PC-3 (cell line): ENCODE data around the gene TNFRSF6B. TPM values are rescaled to one million over a fixed set of nuclear protein-coding genes. Genes with fewer than 3 reads are reported as not detected.

Source experiments
- ATAC-seq: fragments of 200-7000 bp; cut with Tn5 transposase; 2 replicates; pipeline ENCODE4 v1.9.1; 2020; ENCODE audit warnings: mild to moderate bottlenecking, moderate library complexity
- BruUV-seq: library from RNA; stranded (reverse); fragments of 400-500 nt; replicated peaks from 2 replicates; lab custom pipeline; 2021; lab: Mats Ljungman, UMichigan
- CTCF ChIA-PET: fragments of 300-600 bp; sonication (Branson Sonifier 250); formaldehyde crosslinking; loops from one replicate; lab custom pipeline; 2022; ENCODE audit warnings: antibody characterized with exemption; lab: Charles Lee
- POLR2A ChIA-PET: fragments of 300-600 bp; sonication (Branson Sonifier 250); formaldehyde crosslinking; loops from one replicate; lab custom pipeline; 2022; ENCODE audit warnings: antibody characterized with exemption; ENCODE audit not compliant: unreplicated experiment; lab: Charles Lee
- DNase-seq: peaks from one replicate; pipeline ENCODE4 v3.0.0-alpha.2; 2015
- H2AFZ ChIP-seq: fragments of 300-600 bp; sonication (generic); 2 replicates; pipeline ENCODE4 v1.6.0; 2016; ENCODE audit warnings: antibody characterized with exemption, low read length
- H3F3A ChIP-seq: fragments of 300-600 bp; sonication (generic); one replicate; pipeline ENCODE4 v1.6.0; 2017; ENCODE audit warnings: antibody characterized with exemption, low read length, control low read depth, mild to moderate bottlenecking; ENCODE audit not compliant: unreplicated experiment
- H3K27ac ChIP-seq: fragments of 300-600 bp; sonication (generic); 2 replicates; pipeline ENCODE4 v1.5.1; 2016; ENCODE audit warnings: mild to moderate bottlenecking, low read length
- H3K27me3 ChIP-seq: fragments of 300-600 bp; sonication (generic); 2 replicates; pipeline ENCODE4 v1.6.1; 2016; ENCODE audit warnings: low read length, mixed read lengths
- H3K36me3 ChIP-seq: fragments of 300-600 bp; sonication (generic); 2 replicates; pipeline ENCODE4 v1.6.1; 2016; ENCODE audit warnings: low read depth, mixed run types, low read length, mixed read lengths
- H3K4me1 ChIP-seq: fragments of 300-600 bp; sonication (generic); 2 replicates; pipeline ENCODE4 v1.5.1; 2016; ENCODE audit warnings: low read length; ENCODE audit not compliant: insufficient read depth
- H3K4me2 ChIP-seq: fragments of 300-600 bp; sonication (generic); 2 replicates; pipeline ENCODE4 v1.6.0; 2016; ENCODE audit warnings: low read length
- H3K4me3 ChIP-seq: fragments of 300-600 bp; sonication (generic); 2 replicates; pipeline ENCODE4 v1.5.1; 2016; ENCODE audit warnings: mild to moderate bottlenecking, low read length, mixed read lengths
- H3K79me2 ChIP-seq: fragments of 300-600 bp; sonication (generic); 2 replicates; pipeline ENCODE4 v1.6.1; 2017; ENCODE audit warnings: low read length, mixed read lengths
- H3K9ac ChIP-seq: fragments of 300-600 bp; sonication (generic); 2 replicates; pipeline ENCODE4 v1.6.0; 2016; ENCODE audit warnings: mild to moderate bottlenecking, low read length
- H3K9me2 ChIP-seq: fragments of 300-600 bp; sonication (generic); replicated peaks from 2 replicates; pipeline ENCODE4 v1.6.1; 2016; ENCODE audit warnings: mixed run types, low read length, mixed read lengths
- H3K9me3 ChIP-seq: fragments of 300-600 bp; sonication (generic); 2 replicates; pipeline ENCODE4 v1.6.1; 2016; ENCODE audit warnings: low read length, mixed read lengths
- H4K20me1 ChIP-seq: fragments of 300-600 bp; sonication (generic); 2 replicates; pipeline ENCODE4 v1.6.1; 2016; ENCODE audit warnings: low read length, mixed read lengths
- CTCF ChIP-seq: fragments of 300-600 bp; sonication (generic); conservative IDR thresholded peaks from 2 replicates; pipeline ENCODE4 v1.5.1; 2017; ENCODE audit warnings: antibody characterized with exemption, low read depth, mild to moderate bottlenecking, low read length
- EZH2 ChIP-seq: fragments of 300-600 bp; sonication (generic); IDR thresholded peaks from one replicate; pipeline ENCODE4 v1.6.1; 2017; ENCODE audit warnings: antibody characterized with exemption, mild to moderate bottlenecking, low read length; ENCODE audit not compliant: unreplicated experiment
- EZH2phosphoT487 ChIP-seq: fragments of 300-600 bp; sonication (generic); IDR thresholded peaks from 2 replicates; pipeline ENCODE4 v1.6.1; 2018; ENCODE audit warnings: mild to moderate bottlenecking, antibody characterized with exemption, low read length, borderline replicate concordance
- intact Hi-C: fragments of 100-400 bp; cut with micrococcal nuclease; formaldehyde crosslinking; loops from 2 replicates; pipeline ENCODE4 v1.9.0; 2023
- total RNA-seq: library from RNA; depleted of rRNA; stranded (reverse); fragments of >200 nt; gene quantifications from 2 replicates; pipeline ENCODE4 v1.2.3, GENCODE V29; 2014

Gene TNFRSF6B
- total RNA-seq, 1 experiment from 2014 or later, result 41.6 TPM

- no peaks in the 10 kb centered on the region for H3K9me2 ChIP-seq
- ATAC-seq, result no peak
- BruUV-seq, result no TSS peak
Observed at GRCh38 chr20:63744158-63744557, 47.7 kb downstream of the TNFRSF6B start.

GRCh38 chr20:63744574-63745423 lies 48.3 kb downstream of the TNFRSF6B start:
- ChIA-PET POLR2A (no interaction called here), CTCF (no interaction called here)
- DNase-seq, result no peak
- H3F3A ChIP-seq, result no peaks in the 10 kb centered on the region
- TF ChIP-seq EZH2, result no peak
- no peak for TF ChIP-seq EZH2phosphoT487
- no peak for TF ChIP-seq CTCF
- no peak overlapping the region for H2AFZ ChIP-seq
- peaks cover 22% of the 10 kb centered on the region for H3K36me3 ChIP-seq
- no peak overlapping the region for H3K4me2 ChIP-seq
- no peak overlapping the region for H3K4me3 ChIP-seq
- H3K9ac ChIP-seq, result no peak overlapping the region
- no peaks in the 10 kb centered on the region for H4K20me1 ChIP-seq
- no peaks in the 10 kb centered on the region for H3K9me2 ChIP-seq
- H3K9me3 ChIP-seq, result no peaks in the 10 kb centered on the region
- no peak for ATAC-seq
- intact Hi-C loops, result no loop called here
- H3K27ac ChIP-seq, result no peak overlapping the region
- H3K79me2 ChIP-seq, result peaks cover 13% of the 10 kb centered on the region
- peaks cover 12% of the 10 kb centered on the region for H3K4me1 ChIP-seq
- H3K27me3 ChIP-seq, result no peaks in the 10 kb centered on the region
- BruUV-seq, result no TSS peak

More at GRCh38 chr20:63744158-63744557, 47.7 kb downstream of the TNFRSF6B start:
- Histone ChIP-seq H4K20me1 (no peaks in the 10 kb centered on the region), H3K27me3 (no peaks in the 10 kb centered on the region), H3K9me3 (no peaks in the 10 kb centered on the region), H3K36me3 (peaks cover 22% of the 10 kb centered on the region), H3K9ac (no peak overlapping the region), H3K4me3 (no peak overlapping the region), H3F3A (no peaks in the 10 kb centered on the region), H3K79me2 (peaks cover 13% of the 10 kb centered on the region), H3K4me1 (peaks cover 12% of the 10 kb centered on the region), H2AFZ (no peak overlapping the region), H3K27ac (no peak overlapping the region), H3K4me2 (no peak overlapping the region)
- ChIA-PET CTCF (no interaction called here), POLR2A (no interaction called here)
- TF ChIP-seq EZH2 (no peak), EZH2phosphoT487 (no peak), CTCF (no peak)
- intact Hi-C loops, result no loop called here
- DNase-seq, result no peak

- Histone ChIP-seq H3K9me3 (no peaks in the 10 kb centered on the region), H3K4me2 (no peak overlapping the region), H4K20me1 (no peaks in the 10 kb centered on the region), H3K4me3 (no peak overlapping the region), H3K9ac (no peak overlapping the region), H3K9me2 (no peaks in the 10 kb centered on the region), H3K27ac (no peak overlapping the region), H3K79me2 (peaks cover 13% of the 10 kb centered on the region), H3F3A (no peaks in the 10 kb centered on the region), H3K27me3 (no peaks in the 10 kb centered on the region), H3K4me1 (peaks cover 12% of the 10 kb centered on the region), H3K36me3 (peaks cover 22% of the 10 kb centered on the region), H2AFZ (no peak overlapping the region)
- ChIA-PET CTCF (no interaction called here), POLR2A (no interaction called here)
- DNase-seq, result no peak
- no peak for ATAC-seq
- TF ChIP-seq EZH2 (no peak), EZH2phosphoT487 (no peak), CTCF (no peak)
- BruUV-seq, result no TSS peak
- intact Hi-C loops, result no loop called here
Observed at GRCh38 chr20:63745424-63745805, 49.0 kb downstream of the TNFRSF6B start.
